Neural cell (in vitro differentiated cells): Measurements from ENCODE around the gene IRF7. TPM values are rescaled to one million over a fixed set of nuclear protein-coding genes. Genes with fewer than 3 reads are reported as not detected.

Source experiments
- H2AFZ ChIP-seq: fragments of 200-600, 300-800 bp; sonication (generic), shearing (Covaris generic); 2 replicates; pipeline ENCODE4 v1.6.0; 2014; ENCODE audit warnings: low read depth, mild to moderate bottlenecking, antibody characterized with exemption, low read length, moderate library complexity
- H3F3A ChIP-seq: fragments of 200-600 bp; shearing (Covaris generic); 2 replicates; pipeline ENCODE4 v1.6.1; 2016; ENCODE audit warnings: mild to moderate bottlenecking, moderate library complexity, mixed read lengths, antibody characterized with exemption, low read length; ENCODE audit not compliant: insufficient read depth, poor library complexity, severe bottlenecking
- H3K27ac ChIP-seq: fragments of 200-600, 300-800 bp; sonication (generic), shearing (Covaris generic); 2 replicates; pipeline ENCODE4 v1.5.1; 2014; ENCODE audit warnings: mild to moderate bottlenecking, low read length, moderate library complexity
- H3K27me3 ChIP-seq: fragments of 300-800, 200-600 bp; sonication (generic), shearing (Covaris generic); 2 replicates; pipeline ENCODE4 v1.6.0; 2014; ENCODE audit warnings: mild to moderate bottlenecking, low read depth, low read length, moderate library complexity; ENCODE audit not compliant: insufficient read depth
- H3K36me3 ChIP-seq: fragments of 300-800, 200-600 bp; sonication (generic), shearing (Covaris generic); 2 replicates; pipeline ENCODE4 v1.5.1; 2014; ENCODE audit warnings: mild to moderate bottlenecking, antibody characterized with exemption, low read length, moderate library complexity; ENCODE audit not compliant: insufficient read depth
- H3K4me2 ChIP-seq: fragments of 300-800, 200-600 bp; sonication (generic), shearing (Covaris generic); 2 replicates; pipeline ENCODE4 v1.6.0; 2014; ENCODE audit warnings: mild to moderate bottlenecking, low read length
- H3K4me3 ChIP-seq: fragments of 300-800, 200-600 bp; sonication (generic), shearing (Covaris generic); 2 replicates; pipeline ENCODE4 v1.5.1; 2014; ENCODE audit warnings: mild to moderate bottlenecking, low read length, moderate library complexity
- H3K79me2 ChIP-seq: fragments of 200-600 bp; shearing (Covaris generic); replicated peaks from 2 replicates; pipeline ENCODE4 v1.6.0; 2014; ENCODE audit warnings: mild to moderate bottlenecking, low read length, moderate library complexity; ENCODE audit not compliant: insufficient read depth
- H3K9ac ChIP-seq: fragments of 300-800, 200-600 bp; sonication (generic), shearing (Covaris generic); 2 replicates; pipeline ENCODE4 v1.6.1; 2016; ENCODE audit warnings: mild to moderate bottlenecking, low read length, mixed read lengths
- H3K9me2 ChIP-seq: fragments of 200-600 bp; shearing (Covaris generic); 2 replicates; pipeline ENCODE4 v1.6.1; 2016; ENCODE audit warnings: mild to moderate bottlenecking, low read length, mixed read lengths; ENCODE audit not compliant: insufficient read depth
- H3K9me3 ChIP-seq: fragments of 200-600, 300-800 bp; sonication (generic), shearing (Covaris generic); 2 replicates; pipeline ENCODE4 v1.6.1; 2016; ENCODE audit warnings: mild to moderate bottlenecking, mixed run types, low read length, moderate library complexity, mixed read lengths
- H4K20me1 ChIP-seq: fragments of 200-600 bp; shearing (Covaris generic); 2 replicates; pipeline ENCODE4 v1.6.1; 2016; ENCODE audit warnings: mild to moderate bottlenecking, mixed run types; ENCODE audit not compliant: insufficient read depth
- EP300 ChIP-seq: fragments of 450-650 bp; conservative IDR thresholded peaks from 2 replicates; pipeline ENCODE4 v1.6.1; 2014; ENCODE audit warnings: antibody characterized with exemption, mild to moderate bottlenecking, moderate library complexity; ENCODE audit not compliant: poor library complexity, severe bottlenecking
- EZH2 ChIP-seq: fragments of 200-600, 300-800 bp; shearing (Covaris generic), sonication (generic); IDR thresholded peaks from 2 replicates; pipeline ENCODE4 v1.6.1; 2014; ENCODE audit warnings: antibody characterized with exemption, low read length, borderline replicate concordance, mild to moderate bottlenecking; ENCODE audit not compliant: insufficient read depth, poor library complexity, severe bottlenecking
- MXI1 ChIP-seq: fragments of 450-650 bp; conservative IDR thresholded peaks from 2 replicates; pipeline ENCODE4 v1.6.1; 2014; ENCODE audit warnings: antibody characterized with exemption, mild to moderate bottlenecking; ENCODE audit not compliant: poor library complexity, severe bottlenecking
- POLR2AphosphoS5 ChIP-seq: IDR thresholded peaks from 2 replicates; pipeline ENCODE4 v1.6.1; 2012
- RAD21 ChIP-seq: fragments of 450-650 bp; conservative IDR thresholded peaks from 2 replicates; pipeline ENCODE4 v1.6.1; 2014; ENCODE audit warnings: antibody characterized with exemption, mild to moderate bottlenecking, moderate library complexity
- REST ChIP-seq: IDR thresholded peaks from 2 replicates; pipeline ENCODE4 v1.6.1; 2012; ENCODE audit warnings: borderline replicate concordance
- SMC3 ChIP-seq: fragments of 450-650 bp; conservative IDR thresholded peaks from 2 replicates; pipeline ENCODE4 v1.6.1; 2014; ENCODE audit warnings: antibody characterized with exemption, mild to moderate bottlenecking, moderate library complexity; ENCODE audit not compliant: poor library complexity
- TAF1 ChIP-seq: IDR thresholded peaks from 2 replicates; pipeline ENCODE4 v1.6.1; 2012; ENCODE audit warnings: low read depth
- polyA plus RNA-seq: library from polyadenylated mRNA; depleted of rRNA; stranded (reverse); fragments of >200 nt; gene quantifications from 2 replicates; pipeline ENCODE4 v1.2.3, GENCODE V29; 2014
- TF ChIP-seq, protein P1 (sequence below): fragments of 450-650 bp; IDR thresholded peaks from 2 replicates; pipeline ENCODE4 v1.5.1; 2014; ENCODE audit warnings: antibody characterized with exemption, mild to moderate bottlenecking, moderate library complexity; ENCODE audit not compliant: poor library complexity, severe bottlenecking

The IRF7 gene
- polyA plus RNA-seq, 1 donor from 2014 or later: 1.1 TPM

GRCh38 chr11:613369-613968 is 2.3 kb downstream of the IRF7 start:
- no peak overlapping the region for H3K27ac ChIP-seq
- no peaks in the 10 kb centered on the region for H3K9me2 ChIP-seq
- no peaks in the 10 kb centered on the region for H3K36me3 ChIP-seq
- no peak overlapping the region for H3K4me3 ChIP-seq
- no peak overlapping the region for H2AFZ ChIP-seq
- H3F3A ChIP-seq: no peaks in the 10 kb centered on the region
- H3K9me3 ChIP-seq: no peaks in the 10 kb centered on the region
- H3K79me2 ChIP-seq: no peaks in the 10 kb centered on the region
- no peak overlapping the region for H3K9ac ChIP-seq
- TF ChIP-seq EP300 (no peak), SMC3 (no peak), POLR2AphosphoS5 (no peak), TAF1 (no peak), REST (no peak), MXI1 (no peak), EZH2 (no peak), RAD21 (no peak)
- TF ChIP-seq, protein P1, sequence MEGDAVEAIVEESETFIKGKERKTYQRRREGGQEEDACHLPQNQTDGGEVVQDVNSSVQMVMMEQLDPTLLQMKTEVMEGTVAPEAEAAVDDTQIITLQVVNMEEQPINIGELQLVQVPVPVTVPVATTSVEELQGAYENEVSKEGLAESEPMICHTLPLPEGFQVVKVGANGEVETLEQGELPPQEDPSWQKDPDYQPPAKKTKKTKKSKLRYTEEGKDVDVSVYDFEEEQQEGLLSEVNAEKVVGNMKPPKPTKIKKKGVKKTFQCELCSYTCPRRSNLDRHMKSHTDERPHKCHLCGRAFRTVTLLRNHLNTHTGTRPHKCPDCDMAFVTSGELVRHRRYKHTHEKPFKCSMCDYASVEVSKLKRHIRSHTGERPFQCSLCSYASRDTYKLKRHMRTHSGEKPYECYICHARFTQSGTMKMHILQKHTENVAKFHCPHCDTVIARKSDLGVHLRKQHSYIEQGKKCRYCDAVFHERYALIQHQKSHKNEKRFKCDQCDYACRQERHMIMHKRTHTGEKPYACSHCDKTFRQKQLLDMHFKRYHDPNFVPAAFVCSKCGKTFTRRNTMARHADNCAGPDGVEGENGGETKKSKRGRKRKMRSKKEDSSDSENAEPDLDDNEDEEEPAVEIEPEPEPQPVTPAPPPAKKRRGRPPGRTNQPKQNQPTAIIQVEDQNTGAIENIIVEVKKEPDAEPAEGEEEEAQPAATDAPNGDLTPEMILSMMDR: no peak
- no peaks in the 10 kb centered on the region for H3K27me3 ChIP-seq
- H4K20me1 ChIP-seq: no peaks in the 10 kb centered on the region
- H3K4me2 ChIP-seq: no peak overlapping the region

GRCh38 chr11:612961-613300 is 2.8 kb downstream of the IRF7 start:
- Histone ChIP-seq H3K27ac (no peak overlapping the region), H3K9me2 (no peaks in the 10 kb centered on the region), H3F3A (no peaks in the 10 kb centered on the region), H2AFZ (no peak overlapping the region), H3K4me2 (no peak overlapping the region), H3K79me2 (no peaks in the 10 kb centered on the region), H4K20me1 (no peaks in the 10 kb centered on the region), H3K36me3 (no peaks in the 10 kb centered on the region), H3K27me3 (no peaks in the 10 kb centered on the region), H3K4me3 (no peak overlapping the region), H3K9me3 (no peaks in the 10 kb centered on the region), H3K9ac (no peak overlapping the region)
- TF ChIP-seq SMC3 (no peak), REST (no peak), RAD21 (no peak), EZH2 (no peak), TAF1 (no peak), MXI1 (no peak)
- TF ChIP-seq, protein P1: no peak
